Activated CD4-positive, CD25-positive, alpha-beta regulatory T cell treated with anti-CD3 and anti-CD28 coated beads, Interleukin-2, amount 50 U/mL, for 16 hours (primary cell): ENCODE measurements around the gene IL17B.

Experiments used
- DNase-seq: peaks from one replicate; pipeline ENCODE4 v3.0.0-alpha.2; 2020; ENCODE audit warnings: low read depth, low spot score

Gene IL17B

GRCh38 chr5:149376711-149377447 lies 2.2 kb downstream of the IL17B start:
- DNase-seq = no peak

DNA sequence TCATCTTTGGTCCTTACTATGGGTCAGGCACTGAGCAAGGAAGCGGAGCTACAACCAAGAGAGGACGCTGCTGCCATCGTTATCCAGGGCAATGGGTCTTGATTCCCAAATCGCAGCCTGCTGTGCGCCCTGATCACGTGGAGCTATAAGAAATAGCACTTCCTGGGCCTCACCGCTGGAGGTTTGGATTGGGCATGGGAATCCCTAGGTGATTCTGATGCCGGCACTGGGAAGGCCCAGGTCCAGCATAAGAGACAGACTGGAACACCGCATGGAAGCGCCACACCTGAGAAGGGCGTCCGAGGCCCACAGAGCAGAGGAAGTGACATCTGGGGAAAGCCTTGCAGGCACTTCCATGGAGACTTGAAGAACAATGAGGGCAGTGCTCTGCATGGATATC lies 3.0 kb downstream of the IL17B start:
- no peak for DNase-seq

DNA sequence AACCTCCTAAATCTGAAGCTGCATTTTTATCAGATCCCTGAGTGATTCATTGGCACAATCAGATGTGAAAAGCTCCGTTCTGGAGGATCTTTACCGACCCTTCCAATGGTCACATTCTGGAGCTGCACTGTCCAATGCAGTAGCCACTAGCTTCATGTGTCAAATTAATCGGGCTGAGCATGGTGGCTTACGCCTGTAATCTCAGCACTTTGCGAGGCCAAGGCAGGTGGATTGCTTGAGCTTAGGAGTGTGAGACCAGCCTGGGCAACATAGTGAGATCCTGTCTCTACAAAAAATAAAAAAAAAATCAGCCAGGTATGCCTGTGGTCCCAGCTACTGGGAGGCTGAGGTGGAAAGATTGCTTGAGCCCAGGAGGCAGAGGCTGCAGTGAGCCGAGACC lies 3.7 kb downstream of the IL17B start:
- no peak for DNase-seq

DNA sequence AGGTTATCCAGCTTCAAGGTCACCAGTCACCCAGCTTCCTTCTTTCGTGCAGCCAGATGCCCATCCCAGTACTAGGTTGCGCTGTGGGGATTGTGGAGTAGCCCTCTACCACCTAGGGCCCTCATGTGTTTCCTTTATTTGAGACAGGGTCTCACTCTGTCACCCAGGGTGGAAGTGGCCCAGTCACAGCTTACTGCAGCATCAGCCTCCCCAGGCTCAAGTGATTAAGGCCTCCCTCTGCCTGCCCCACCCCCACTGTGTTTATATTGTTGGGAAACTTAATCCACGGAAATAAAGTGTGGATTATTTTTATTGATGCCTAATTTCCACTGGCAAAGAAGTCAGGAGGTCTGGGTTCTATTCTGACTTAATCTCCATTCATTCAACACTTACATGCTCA lies 4.3 kb downstream of the IL17B start:
- DNase-seq = no peak

DNA sequence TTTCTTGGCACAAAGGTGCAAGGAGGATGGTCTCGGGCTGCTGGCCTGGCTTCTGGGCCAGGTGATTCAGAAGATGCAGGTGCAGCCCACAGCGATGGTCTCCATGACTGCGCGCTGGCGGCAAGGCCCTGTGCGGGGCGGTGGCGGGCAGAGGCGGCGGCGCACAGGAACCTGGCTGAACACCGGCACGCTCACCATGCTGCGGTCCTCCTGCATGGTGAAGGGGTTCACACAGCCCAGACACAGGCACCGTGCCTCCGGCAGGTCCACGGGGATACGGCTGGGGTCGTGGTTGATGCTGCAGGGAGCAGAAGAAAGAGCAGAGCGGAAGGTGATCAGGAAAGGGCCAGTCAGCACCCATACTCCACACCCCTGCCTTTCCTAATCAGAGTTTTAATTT lies 4.8 kb downstream of the IL17B start:
- no peak for DNase-seq

GRCh38 chr5:149372932-149373331 lies 6.2 kb downstream of the IL17B start:
- DNase-seq = no peak

DNA sequence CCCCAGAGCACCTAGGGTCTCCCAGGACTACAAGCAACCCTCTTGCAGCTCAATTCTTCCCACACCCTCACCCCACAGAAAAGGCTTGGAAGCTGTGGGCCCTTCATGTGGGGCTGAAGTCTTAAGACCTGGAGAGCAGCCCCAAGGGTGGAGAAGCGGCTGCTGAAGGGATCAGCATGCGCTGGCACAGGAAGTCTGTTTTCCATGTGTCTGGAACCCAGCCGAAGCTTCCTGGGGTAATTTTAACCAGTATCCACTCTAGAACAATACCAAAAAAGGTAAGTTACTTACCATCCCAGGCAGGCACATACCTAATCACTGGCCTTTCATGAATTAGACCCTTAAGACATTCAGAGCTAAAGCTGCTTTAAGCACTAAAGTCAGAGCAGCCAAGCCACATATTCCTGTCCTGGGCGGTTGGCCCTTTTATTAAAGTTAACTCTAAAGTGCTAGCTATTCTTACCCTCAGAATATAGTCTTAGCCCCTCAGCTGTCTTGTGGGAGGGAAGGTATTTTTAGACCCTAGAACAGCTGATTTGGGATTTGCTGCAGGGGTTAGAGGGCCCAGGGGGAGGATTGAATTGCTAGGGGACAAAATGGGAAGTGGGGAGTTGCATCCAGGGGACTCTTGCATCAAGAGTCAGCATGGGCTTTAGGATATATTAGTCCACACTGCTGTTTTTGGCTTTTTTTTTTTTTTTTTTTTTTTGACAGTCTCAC lies 6.9 kb downstream of the IL17B start:
- DNase-seq = no peak

DNA sequence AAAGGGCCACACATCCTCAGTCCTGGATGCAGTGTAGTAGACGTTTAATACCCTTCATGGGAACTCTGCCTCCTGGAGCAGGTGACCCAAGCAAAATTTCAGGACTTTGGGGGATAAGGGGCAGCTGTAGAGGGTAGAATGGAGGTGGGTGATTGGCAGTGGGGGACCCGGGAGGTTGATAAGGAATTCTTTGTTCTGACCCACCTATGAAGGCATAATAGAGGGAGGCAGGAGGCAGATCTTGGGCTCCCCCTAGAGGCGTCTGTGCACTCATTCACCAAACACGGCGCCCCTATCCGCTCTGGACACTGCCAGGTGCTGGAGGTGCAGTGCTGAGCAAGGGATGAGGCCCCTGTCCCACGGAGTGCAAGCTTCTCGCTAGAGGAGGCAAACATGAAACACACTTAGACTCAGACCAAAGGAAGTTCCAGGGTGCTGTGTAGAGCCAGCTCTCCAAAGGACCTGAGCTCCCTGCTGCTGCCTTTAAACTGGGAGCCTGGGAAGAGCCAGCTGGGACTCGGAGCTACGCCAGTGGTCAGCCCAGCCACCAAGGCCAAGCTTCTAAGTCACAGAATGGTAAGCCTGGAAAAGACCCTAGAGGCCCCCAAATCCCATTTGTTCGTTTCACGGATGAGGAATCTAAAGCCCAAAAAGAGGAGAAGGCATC lies 7.7 kb downstream of the IL17B start:
- DNase-seq = peak; percentile 39

- no peak for DNase-seq
These were observed 8.2 kb downstream of the IL17B start for GRCh38 chr5:149370878-149371277.

GRCh38 chr5:149367972-149368645 lies 11.0 kb downstream of the IL17B start:
- no peak for DNase-seq

DNA sequence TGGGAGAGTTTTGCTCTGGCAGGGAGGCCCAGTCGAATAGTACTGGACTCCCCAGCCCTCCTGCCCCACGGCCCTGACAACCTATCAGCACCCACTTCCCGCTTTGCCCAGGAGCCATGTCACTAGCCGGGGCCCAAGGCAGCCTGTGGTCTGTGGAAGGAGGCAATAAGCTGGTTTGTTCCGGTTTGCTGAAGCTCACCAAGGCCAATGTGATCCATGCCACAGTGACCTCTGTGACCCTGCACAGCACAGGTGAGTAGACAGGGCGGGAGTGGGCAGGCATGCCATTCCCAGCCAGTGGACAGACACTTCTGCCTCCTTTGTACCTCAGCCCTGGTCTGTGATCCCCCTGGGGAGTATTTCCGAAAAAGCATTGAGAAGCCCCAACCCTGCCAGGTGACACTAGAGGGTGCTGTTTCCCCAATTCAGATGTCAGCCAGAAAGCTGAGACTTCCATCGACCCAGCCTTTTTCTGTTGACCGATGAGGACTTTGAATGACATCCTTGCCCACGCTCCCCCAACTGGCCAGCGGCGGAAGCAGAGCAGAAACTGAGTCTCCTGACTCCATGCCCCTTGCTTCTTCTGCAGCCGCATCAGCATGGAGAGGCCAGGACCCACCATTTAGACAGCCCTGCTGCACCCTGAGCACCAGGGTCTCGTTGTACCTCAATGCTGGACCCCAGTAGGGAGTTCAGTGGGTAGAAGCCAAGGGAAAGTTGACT lies 11.7 kb downstream of the IL17B start:
- DNase-seq = peak; percentile 40

GRCh38 chr5:149366169-149366729 lies 12.8 kb downstream of the IL17B start:
- DNase-seq = no peak

GRCh38 chr5:149365418-149365817 lies 13.7 kb downstream of the IL17B start:
- no peak for DNase-seq

DNA sequence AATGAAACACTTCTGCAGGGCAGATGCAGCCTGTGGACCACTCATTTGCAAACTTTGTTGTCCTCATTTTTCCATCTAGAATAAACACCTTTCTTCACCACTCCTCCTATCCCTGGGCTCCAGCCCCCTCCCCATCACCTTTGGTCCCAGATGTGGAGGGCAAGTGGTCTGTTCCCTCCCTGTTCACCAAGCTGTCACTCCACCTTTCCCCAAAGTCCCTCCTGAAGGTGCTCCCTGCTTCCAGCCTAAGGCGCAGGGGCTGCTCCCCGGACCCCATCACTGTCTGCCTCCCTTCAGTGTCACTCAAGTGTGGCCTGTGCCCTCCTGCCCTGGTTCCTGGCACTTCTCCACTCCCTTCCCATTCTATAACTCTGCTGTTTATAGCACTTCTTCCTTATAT lies 14.4 kb downstream of the IL17B start:
- no peak for DNase-seq

- no peak for DNase-seq
These were observed 15.2 kb downstream of the IL17B start for GRCh38 chr5:149363936-149364335.

- DNase-seq = no peak
These were observed 15.7 kb downstream of the IL17B start for GRCh38 chr5:149363358-149363757.

GRCh38 chr5:149362541-149362940 lies 16.6 kb downstream of the IL17B start:
- no peak for DNase-seq

- no peak for DNase-seq
These were observed 18.8 kb downstream of the IL17B start for GRCh38 chr5:149360272-149360671.

- DNase-seq = no peak
These were observed 20.1 kb downstream of the IL17B start for GRCh38 chr5:149358868-149359495.

DNA sequence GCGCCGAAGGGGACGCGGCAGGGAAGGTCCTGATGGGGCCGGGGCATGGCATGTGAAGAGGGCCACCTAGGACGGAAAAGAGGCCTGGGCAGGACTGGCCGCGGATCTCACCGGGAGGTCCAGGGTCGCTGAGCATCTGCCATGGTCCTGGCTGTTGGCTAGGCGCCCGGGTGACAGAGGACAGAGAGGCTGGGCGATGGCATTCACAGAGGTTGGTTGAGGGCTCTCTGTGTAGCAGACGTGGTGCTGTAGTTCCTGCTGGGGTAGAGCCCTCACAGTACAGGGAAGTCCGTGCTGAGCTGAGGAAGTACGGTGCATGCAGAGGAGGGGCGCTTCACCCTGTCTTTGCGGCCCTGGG lies 20.8 kb downstream of the IL17B start:
- DNase-seq = no peak
